NCI-H748 treated with DMSO at 0.1 percent for 48 hours (cell line): Measurements from ENCODE around the gene GALNT18.

Experiments
- DNase-seq: peaks from one replicate; lab custom pipeline; 2025; lab: John Stamatoyannopoulos, UW

The GALNT18 gene

GRCh38 chr11:11407065-11407762 is 214.6 kb downstream of the GALNT18 start:
- peak; percentile 15 for DNase-seq

GRCh38 chr11:11406652-11407051 is 215.2 kb downstream of the GALNT18 start:
- no peak for DNase-seq

- DNase-seq = no peak
Measured at GRCh38 chr11:11403763-11404725, 217.8 kb downstream of the GALNT18 start.

GRCh38 chr11:11401960-11402535 is 219.8 kb downstream of the GALNT18 start:
- no peak for DNase-seq

DNA sequence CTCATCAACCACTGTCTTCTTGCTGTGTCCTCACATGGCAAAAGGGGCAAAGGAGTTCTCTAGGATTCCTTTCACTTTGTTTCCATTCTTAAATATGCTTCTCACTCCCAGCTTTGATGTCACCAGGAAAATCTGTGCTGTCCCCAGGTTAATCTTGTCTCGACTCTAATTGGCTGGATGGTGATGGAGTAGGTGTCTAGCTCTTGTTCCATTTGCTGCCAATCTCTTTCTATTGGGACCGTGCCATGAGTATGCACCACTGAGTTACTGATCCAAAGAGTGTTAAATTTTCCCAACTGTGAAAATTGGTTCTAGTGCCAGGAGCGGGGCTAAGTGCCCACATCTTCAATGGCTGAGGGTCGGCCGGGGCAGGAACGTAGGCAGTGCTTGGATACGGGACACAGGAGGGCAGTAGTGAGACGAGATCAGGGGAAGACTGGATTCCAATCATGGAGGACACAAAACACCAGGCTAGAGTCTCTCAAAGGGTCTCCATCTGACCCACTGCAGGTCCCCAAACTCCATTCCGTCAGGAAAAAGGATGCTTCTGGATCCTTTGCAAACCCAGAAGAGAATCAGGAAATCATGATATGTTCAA is 221.1 kb downstream of the GALNT18 start:
- no peak for DNase-seq

DNA sequence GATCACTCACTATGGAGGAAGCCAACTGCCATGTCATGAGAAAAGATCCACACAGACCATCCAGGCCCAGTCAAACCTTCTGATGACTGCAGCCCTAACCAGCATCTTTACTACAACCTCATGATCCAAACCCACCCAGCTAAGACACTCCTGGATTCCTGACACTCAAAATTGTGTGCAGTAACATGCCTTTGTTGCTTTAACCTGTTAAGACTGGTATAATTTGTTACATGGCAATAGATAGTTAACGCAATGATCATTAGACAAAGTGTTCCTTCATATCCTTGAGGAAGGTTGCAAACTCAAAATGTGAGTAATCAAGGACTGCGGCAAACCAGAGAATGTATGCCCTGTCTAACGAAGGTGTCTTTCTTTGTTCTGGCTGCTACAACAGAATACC is 221.7 kb downstream of the GALNT18 start:
- no peak for DNase-seq

GRCh38 chr11:11397781-11398180 is 224.0 kb downstream of the GALNT18 start:
- DNase-seq = no peak

- no peak for DNase-seq
Measured at GRCh38 chr11:11397036-11397415, 224.8 kb downstream of the GALNT18 start.

DNA sequence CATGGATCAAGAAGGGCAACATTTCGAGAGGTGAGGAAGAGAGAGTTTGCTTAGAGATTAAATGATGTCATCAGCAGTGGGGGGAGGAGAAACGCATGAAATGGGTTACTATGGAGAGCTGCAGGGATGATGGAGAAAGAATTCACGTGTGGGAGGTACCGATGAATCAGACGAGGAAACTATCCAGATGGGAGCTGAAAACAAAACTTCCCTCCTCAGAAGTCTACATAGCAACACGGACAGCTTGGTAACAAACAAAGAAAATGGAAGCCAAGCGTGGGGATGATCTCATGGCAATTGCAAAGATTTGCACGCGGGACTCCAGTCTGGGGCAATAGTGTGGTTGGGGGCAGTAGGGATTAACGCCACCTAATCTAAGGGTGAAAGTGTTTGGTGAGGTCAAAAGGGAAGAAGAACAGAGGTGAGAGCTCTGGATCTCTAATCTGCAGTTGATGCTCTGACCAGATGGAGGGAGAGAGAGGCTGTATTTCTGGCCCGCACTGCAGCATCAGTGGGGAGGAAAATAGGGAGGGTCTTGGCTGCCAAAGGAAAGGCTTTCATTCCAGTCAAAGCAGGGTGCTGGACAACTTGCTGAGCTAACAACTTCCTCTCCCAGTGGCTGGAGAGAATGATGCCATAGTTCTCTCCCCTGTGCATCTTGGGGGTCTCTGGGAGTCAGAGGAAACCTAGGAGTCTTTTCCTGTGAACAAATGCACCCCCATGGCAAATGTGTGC is 225.3 kb downstream of the GALNT18 start:
- DNase-seq = no peak

DNA sequence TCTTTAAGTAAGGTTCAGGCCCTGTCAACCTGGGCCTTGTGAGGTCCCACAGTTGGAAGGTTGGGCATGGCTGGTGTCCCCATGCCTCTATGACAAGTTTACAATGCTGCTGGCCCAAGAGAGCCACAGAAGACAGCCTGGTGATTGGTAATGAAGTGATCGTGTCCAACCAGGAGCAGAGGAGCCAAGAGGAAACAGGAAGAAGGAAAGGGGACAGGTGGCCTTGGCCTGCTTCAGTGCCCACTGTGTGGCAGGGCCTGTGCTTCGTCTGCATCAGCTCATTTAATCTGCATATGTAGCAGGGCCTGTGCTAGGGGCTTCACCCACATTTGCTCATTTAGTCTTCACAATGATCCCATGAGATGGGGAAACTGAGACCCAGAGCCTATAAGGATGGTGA is 226.7 kb downstream of the GALNT18 start:
- DNase-seq = no peak

DNA sequence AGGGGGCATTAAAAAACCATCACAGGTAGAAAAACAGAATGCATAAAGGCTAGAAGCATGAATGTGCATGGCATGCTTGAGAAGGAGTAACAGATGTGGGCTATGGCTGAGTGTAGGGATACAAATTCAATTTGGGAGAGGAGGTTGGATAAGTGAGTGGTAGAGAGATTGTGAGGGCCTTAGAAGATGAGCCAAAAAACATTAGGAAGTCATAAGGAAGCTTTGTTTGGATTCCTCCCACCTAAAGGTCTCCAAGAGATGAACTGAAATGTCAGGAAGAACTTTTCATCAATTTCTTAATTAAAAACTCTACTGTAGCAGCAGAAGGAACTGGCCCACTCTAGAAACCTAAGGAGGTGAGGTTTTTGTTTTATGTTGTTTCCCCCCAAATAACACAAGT is 227.6 kb downstream of the GALNT18 start:
- DNase-seq = no peak

DNA sequence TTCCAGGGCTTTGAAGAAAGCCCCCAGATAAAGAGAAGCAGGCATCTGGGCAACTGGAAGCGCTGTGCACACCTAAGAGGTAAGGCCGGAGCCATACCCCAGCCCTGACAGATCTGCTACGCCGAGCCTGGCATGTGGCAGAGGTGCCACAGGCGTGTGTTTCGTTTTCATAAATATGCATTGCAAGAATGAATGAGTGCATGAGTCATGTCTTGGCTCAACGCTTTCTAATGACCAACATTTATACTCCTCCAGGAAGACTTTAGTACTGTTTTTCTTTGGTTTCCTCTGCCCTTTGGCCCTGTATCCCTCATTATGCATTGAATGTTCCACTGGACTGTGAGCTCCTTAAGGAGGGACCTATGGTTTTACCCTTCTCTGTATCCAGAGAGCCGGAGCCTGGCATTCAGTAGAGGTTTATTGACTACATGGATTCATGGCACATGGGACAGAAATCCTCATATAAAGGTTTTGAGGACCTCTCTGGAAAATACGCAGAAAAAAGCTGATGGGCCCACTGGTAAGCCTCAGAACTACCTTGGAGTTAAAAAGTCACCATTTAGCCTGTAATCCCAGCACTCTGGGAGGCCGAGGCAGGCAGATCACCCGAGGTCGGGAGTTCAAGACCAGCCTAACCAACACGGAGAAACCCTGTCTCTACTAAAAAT is 229.9 kb downstream of the GALNT18 start:
- DNase-seq = no peak

GRCh38 chr11:11391169-11391568 is 230.6 kb downstream of the GALNT18 start:
- DNase-seq = no peak

GRCh38 chr11:11390068-11390771 is 231.6 kb downstream of the GALNT18 start:
- no peak for DNase-seq

GRCh38 chr11:11389238-11389637 is 232.6 kb downstream of the GALNT18 start:
- no peak for DNase-seq

- DNase-seq = no peak
Measured at GRCh38 chr11:11387622-11388305, 234.0 kb downstream of the GALNT18 start.

DNA sequence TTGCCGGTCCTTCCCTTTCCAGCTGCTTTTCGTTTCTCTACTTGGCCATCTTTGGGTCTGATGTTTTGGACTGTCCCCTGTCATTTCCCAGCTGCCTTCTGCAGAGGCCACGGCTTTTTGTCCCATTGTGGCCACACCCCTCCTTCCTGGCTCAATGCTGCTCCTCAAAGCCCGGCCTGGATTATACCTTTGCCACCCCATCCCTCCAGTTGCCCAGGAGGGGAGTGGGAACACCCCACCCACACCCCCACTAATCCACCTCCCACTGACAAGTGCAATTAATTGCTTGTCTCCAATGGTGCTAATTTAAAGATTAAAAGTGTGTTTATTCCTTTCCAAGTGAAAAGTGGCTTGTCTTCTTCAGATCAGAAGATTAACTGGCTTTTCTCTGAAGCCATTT is 234.6 kb downstream of the GALNT18 start:
- no peak for DNase-seq

- no peak for DNase-seq
Measured at GRCh38 chr11:11384829-11385228, 237.0 kb downstream of the GALNT18 start.

DNA sequence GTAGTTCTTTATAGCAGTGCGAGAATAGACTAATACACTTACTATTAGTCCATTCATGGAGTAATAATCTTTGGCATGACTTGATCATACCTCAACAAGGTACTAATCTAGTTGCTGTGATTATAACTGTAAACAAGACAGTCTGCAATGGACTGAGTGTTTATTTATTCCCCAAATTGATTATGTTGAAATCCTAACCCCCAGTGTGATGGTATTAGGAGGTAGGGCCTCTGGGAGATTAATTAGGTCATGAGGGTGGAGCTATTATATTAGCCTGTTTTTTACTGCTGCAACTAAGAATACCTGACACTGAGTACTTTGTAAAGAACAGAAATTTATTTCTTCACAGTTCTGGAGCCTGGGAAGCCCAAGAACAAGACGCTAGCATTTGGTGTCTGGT is 237.8 kb downstream of the GALNT18 start:
- DNase-seq = no peak
